HepG2 (cell line): Measurements from ENCODE around the gene ITCH. TPM values are rescaled to one million over a fixed set of nuclear protein-coding genes. Genes with fewer than 3 reads are reported as not detected.

ENCODE experiments used
- AGO2 ChIP-seq: fragments of 200-400 bp; formaldehyde crosslinking; optimal IDR thresholded peaks from 2 replicates; pipeline ENCODE3; 2017; ENCODE audit warnings: mild to moderate bottlenecking, low read depth, low read length, moderate library complexity
- HCFC1 ChIP-seq: fragments of 150-350 bp; IDR thresholded peaks from 2 replicates; pipeline ENCODE4 v1.6.1; 2014; ENCODE audit warnings: low read depth, low read length
- IKZF1 ChIP-seq: fragments of 450-650 bp; IDR thresholded peaks from 2 replicates; pipeline ENCODE4 v1.7.1; 2016
- ISL2 ChIP-seq: sonication (generic); formaldehyde crosslinking; IDR thresholded peaks from 2 replicates; pipeline ENCODE4 v1.5.0; 2020; ENCODE audit warnings: missing genetic modification reagents
- JUND ChIP-seq: sonication (generic); formaldehyde crosslinking; IDR thresholded peaks from 2 replicates; pipeline ENCODE4 v1.8.0; 2022; ENCODE audit warnings: mild to moderate bottlenecking, missing genetic modification reagents
- NBN ChIP-seq: fragments of 450-650 bp; conservative IDR thresholded peaks from 2 replicates; pipeline ENCODE4 v1.6.1; 2017
- NONO ChIP-seq, 2 experiments: fragments of 450-650 bp in 1 of 2; sonication (generic) in 1 of 2; formaldehyde crosslinking in 1 of 2; IDR thresholded peaks in 1 of 2; conservative IDR thresholded peaks in 1 of 2; 2 replicates each; pipeline versions ENCODE4 v1.6.1 to v1.8.0; 2017 to 2022; ENCODE audit warnings: mild to moderate bottlenecking in 1 of 2, missing genetic modification reagents in 1 of 2, moderate library complexity in 1 of 2
- PPARG ChIP-seq: conservative IDR thresholded peaks from 2 replicates; pipeline ENCODE4 v1.6.1; 2016; ENCODE audit warnings: missing biosample characterization, missing genetic modification reagents
- SPEN ChIP-seq: sonication (generic); formaldehyde crosslinking; IDR thresholded peaks from 2 replicates; pipeline ENCODE4 v1.5.1; 2020; ENCODE audit warnings: low read depth, mild to moderate bottlenecking, missing genetic modification reagents
- ZFP1 ChIP-seq: IDR thresholded peaks from 2 replicates; pipeline ENCODE4 v1.6.1; 2016
- ZNF30 ChIP-seq: sonication (generic); formaldehyde crosslinking; IDR thresholded peaks from 2 replicates; pipeline ENCODE4 v1.5.0; 2020; ENCODE audit warnings: mild to moderate bottlenecking, missing genetic modification reagents
- ZNF33A ChIP-seq: sonication (generic); formaldehyde crosslinking; IDR thresholded peaks from 2 replicates; pipeline ENCODE4 v1.5.1; 2020; ENCODE audit warnings: missing genetic modification reagents, mild to moderate bottlenecking, moderate library complexity, borderline replicate concordance
- ZNF83 ChIP-seq: sonication (generic); formaldehyde crosslinking; IDR thresholded peaks from 2 replicates; pipeline ENCODE4 v1.4.0; 2020; ENCODE audit warnings: missing genetic modification reagents, mild to moderate bottlenecking, borderline replicate concordance
- polyA plus RNA-seq, 8 experiments: library from polyadenylated mRNA; depleted of rRNA in 3 of 8; stranded (reverse) in 7 of 8; unstranded in 1 of 8; fragments of >200 nt; fragmentation: Illumina TruSeq in 4 of 8; extraction: Trizol in 4 of 8; gene quantifications; 2 replicates each; pipeline versions ENCODE4 v1.2.1 to v1.2.3, GENCODE V29; 2011 to 2016; ENCODE audit warnings: low read depth in 4 of 8, missing spikeins in 1 of 8, mixed read lengths in 1 of 8; ENCODE audit not compliant: insufficient read depth in 1 of 8
- total RNA-seq, 5 experiments: library from RNA; depleted of rRNA; stranded (reverse); fragments of >200 nt; fragmentation: Illumina TruSeq; extraction: Trizol; gene quantifications; 2 replicates each; pipeline ENCODE4 v1.2.3, GENCODE V29; 2016; ENCODE audit warnings: low read depth in 1 of 5
- TF ChIP-seq, protein P1 (sequence below): sonication (generic); formaldehyde crosslinking; IDR thresholded peaks from 2 replicates; pipeline ENCODE4 v1.4.0; 2020; ENCODE audit warnings: mild to moderate bottlenecking, missing genetic modification reagents
- TF ChIP-seq, protein P2 (sequence below): sonication (generic); formaldehyde crosslinking; IDR thresholded peaks from 2 replicates; pipeline ENCODE4 v1.4.0; 2020; ENCODE audit warnings: missing genetic modification reagents
- TF ChIP-seq, protein P3 (sequence below): sonication (generic); formaldehyde crosslinking; IDR thresholded peaks from 2 replicates; pipeline ENCODE4 v1.4.0; 2020; ENCODE audit warnings: mild to moderate bottlenecking, low read depth, missing genetic modification reagents

ITCH gene
- total and polyA plus RNA-seq, 2 of the 13 experiments (the other 11 are each of a cell fraction or from before 2014, with no cell fraction given): 20.5 to 112 TPM

DNA sequence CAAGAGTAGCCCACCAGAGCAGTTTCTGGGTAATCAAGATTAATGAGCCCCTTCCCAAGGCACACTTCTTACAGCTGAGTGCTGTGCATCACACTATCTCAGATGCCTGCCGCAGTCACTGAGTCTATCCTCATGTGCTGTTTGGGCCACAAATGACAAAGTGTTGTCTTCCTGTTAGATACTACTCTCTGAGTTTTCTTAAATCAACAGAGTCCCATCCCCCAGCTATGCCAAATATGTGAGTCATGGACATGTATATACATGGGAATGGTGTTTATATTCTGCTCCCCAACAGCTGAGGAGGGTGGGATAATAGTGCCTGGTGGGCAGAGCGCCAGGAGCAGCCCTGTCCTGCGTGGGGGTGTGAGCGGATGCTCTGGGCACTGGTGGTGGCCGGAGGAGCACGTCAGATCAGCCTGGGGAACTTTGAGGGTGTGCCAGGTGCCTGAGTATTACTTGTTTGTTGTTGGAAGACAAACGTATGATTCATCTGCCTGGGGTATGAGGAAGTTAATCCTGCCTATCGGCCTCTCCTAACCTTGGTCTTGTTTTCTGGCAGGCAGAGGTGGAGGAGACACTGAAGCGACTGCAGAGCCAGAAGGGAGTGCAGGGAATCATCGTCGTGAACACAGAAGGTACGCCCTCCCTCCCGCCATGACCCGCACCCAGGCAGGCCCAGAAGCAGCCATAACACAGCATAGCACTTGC is 162.8 kb downstream of the ITCH start (continued):
- TF ChIP-seq, protein P1, sequence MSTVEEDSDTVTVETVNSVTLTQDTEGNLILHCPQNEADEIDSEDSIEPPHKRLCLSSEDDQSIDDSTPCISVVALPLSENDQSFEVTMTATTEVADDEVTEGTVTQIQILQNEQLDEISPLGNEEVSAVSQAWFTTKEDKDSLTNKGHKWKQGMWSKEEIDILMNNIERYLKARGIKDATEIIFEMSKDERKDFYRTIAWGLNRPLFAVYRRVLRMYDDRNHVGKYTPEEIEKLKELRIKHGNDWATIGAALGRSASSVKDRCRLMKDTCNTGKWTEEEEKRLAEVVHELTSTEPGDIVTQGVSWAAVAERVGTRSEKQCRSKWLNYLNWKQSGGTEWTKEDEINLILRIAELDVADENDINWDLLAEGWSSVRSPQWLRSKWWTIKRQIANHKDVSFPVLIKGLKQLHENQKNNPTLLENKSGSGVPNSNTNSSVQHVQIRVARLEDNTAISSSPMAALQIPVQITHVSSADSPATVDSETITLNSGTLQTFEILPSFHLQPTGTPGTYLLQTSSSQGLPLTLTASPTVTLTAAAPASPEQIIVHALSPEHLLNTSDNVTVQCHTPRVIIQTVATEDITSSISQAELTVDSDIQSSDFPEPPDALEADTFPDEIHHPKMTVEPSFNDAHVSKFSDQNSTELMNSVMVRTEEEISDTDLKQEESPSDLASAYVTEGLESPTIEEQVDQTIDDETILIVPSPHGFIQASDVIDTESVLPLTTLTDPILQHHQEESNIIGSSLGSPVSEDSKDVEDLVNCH (CRISPR knock-in tag): no peak
- TF ChIP-seq ZNF83 (CRISPR knock-in tag): 0 out of 2 replicates have a peak, but pooled peaks have one; percentile 53
- peak; percentile 59; the same call in 1 of the 2 replicates for TF ChIP-seq PPARG (CRISPR knock-in tag)
- TF ChIP-seq ZNF30 (CRISPR knock-in tag): no peak
- TF ChIP-seq HCFC1: no peak
- peak; percentile 30 for TF ChIP-seq AGO2
- TF ChIP-seq, protein P2, sequence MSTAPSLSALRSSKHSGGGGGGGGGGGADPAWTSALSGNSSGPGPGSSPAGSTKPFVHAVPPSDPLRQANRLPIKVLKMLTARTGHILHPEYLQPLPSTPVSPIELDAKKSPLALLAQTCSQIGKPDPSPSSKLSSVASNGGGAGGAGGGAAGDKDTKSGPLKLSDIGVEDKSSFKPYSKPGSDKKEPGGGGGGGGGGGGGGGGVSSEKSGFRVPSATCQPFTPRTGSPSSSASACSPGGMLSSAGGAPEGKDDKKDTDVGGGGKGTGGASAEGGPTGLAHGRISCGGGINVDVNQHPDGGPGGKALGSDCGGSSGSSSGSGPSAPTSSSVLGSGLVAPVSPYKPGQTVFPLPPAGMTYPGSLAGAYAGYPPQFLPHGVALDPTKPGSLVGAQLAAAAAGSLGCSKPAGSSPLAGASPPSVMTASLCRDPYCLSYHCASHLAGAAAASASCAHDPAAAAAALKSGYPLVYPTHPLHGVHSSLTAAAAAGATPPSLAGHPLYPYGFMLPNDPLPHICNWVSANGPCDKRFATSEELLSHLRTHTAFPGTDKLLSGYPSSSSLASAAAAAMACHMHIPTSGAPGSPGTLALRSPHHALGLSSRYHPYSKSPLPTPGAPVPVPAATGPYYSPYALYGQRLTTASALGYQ (CRISPR knock-in tag): peak; percentile 79; the same call in 1 of the 2 replicates
- no peak for TF ChIP-seq IKZF1
- TF ChIP-seq, protein P3, sequence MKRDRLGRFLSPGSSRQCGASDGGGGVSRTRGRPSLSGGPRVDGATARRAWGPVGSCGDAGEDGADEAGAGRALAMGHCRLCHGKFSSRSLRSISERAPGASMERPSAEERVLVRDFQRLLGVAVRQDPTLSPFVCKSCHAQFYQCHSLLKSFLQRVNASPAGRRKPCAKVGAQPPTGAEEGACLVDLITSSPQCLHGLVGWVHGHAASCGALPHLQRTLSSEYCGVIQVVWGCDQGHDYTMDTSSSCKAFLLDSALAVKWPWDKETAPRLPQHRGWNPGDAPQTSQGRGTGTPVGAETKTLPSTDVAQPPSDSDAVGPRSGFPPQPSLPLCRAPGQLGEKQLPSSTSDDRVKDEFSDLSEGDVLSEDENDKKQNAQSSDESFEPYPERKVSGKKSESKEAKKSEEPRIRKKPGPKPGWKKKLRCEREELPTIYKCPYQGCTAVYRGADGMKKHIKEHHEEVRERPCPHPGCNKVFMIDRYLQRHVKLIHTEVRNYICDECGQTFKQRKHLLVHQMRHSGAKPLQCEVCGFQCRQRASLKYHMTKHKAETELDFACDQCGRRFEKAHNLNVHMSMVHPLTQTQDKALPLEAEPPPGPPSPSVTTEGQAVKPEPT: peak; percentile 61; the same call in 1 of the 2 replicates
- peak; percentile 57; the same call in 1 of the 2 replicates for TF ChIP-seq ISL2 (CRISPR knock-in tag)
- TF ChIP-seq ZFP1 (CRISPR knock-in tag): peak; percentile 94
- TF ChIP-seq JUND: peak; percentile 93
- no peak for TF ChIP-seq NBN
- TF ChIP-seq ZNF33A (CRISPR knock-in tag): 0 out of 2 replicates have a peak, but pooled peaks have one; percentile 61
- peak; percentile 46; the same call in 1 of the 2 replicates for TF ChIP-seq SPEN (CRISPR knock-in tag)
- TF ChIP-seq NONO (IDR thresholded peaks at IDR 0.05): no peak
- TF ChIP-seq NONO (CRISPR knock-in tag; conservative IDR thresholded peaks at IDR 0.05): peak; percentile 71
